GM21526 (cell line): ENCODE data around the gene LYZL4.

ENCODE experiments used
- ATAC-seq: cut with Tn5 transposase; IDR thresholded peaks from one replicate; pipeline ENCODE4 v1.9.1; 2021; ENCODE audit warnings: moderate library complexity; ENCODE audit not compliant: unreplicated experiment, low FRiP score

Gene LYZL4

GRCh38 chr3:42430781-42431532, 20.5 kb upstream of the LYZL4 start:
- ATAC-seq = no peak

DNA sequence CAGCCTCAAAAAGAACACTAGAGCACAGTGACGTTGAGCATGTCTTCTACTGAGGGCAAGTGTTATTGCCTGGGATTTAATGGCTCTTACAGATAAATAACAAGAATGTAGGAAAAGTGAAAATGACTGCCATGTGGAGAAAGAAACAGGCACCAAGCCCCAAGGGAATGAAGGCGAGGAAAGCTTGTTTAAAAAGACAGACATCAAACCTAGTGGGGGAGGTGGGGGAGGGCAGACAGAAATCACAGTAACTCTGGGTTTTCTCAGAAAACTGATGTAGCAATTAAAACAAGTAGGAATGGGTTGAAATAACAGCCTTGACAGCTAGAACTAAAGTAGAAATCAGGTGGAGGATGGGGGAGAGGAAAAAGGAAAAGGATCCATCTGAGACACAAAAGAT, 18.4 kb upstream of the LYZL4 start:
- no peak for ATAC-seq

DNA sequence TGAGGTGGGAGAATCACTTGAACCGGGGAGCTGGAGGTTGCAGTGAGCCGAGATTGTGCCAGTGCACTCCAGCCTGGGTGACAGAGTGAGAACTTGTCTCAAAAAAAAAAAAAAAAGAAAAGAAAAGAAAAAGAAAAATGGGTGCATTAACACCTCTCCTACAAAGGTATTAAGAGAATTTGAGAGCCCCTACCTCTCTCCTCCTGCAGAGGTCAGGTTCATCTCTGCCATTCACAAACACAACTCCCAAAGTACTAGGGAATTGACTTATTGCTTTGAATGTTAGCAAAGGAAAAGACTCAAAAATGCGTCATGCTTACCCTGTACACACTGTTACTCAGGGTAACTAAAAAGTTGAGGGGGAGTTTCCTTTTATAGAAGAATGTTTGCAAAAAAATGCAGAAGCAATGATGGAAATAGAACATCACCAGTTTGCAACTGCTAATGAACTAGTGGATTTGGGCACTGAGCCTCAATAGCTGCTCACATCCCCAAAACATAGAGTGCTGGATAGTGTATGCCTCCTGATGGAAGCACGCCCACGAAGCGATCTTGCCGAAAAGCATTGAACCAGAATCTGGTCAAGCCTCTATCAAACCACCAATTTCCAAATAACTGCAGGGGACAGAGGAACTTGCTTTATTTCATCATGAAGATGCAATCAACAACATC, 15.5 kb upstream of the LYZL4 start:
- ATAC-seq = no peak

GRCh38 chr3:42424911-42425310, 14.5 kb upstream of the LYZL4 start:
- no peak for ATAC-seq

DNA sequence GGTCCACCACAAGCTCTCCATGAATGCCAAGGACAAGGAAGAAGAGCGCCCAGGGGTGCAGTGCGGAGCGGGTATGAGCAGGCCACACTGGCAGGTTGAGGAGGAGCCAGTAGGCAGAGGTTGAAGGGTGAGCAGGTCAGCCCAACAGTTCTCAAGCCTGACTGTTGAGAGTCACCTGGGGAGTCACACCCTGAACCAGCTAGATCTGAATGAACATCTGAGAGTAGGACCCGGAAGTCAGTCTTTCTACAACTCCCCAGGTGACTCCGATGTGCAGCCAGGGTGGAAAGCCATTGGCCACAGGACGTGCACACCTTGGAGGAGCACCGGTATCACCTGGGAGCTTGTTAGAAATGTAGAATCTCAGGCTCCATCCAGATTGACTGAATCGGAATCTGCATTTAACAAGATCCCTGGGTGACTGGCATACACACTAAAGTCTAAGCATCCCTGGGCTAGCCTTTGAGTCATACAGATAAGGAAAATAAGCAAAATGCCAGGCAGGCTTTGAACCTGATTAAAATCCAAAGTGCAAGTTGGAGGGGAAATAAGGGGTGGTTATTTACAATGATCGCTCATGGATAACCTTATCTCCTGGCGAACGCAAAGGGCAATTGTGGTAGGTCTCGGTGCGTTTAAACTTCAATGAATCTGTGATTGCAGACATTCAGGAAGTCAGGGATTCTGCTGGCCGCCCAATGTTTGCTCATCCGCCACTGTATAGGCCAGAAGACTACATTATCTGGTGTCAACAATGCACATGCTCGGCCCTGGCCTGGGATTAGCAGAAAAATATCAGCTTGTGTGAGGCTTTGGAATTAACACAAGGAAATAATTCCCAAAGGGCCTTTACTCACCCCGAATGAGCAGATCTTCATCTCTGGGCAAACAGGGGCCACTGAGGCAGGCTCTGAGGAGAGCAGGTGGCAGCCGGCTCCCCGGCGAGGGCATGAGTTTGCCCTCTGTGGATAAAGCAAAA, 11.7 kb upstream of the LYZL4 start:
- ATAC-seq = no peak

GRCh38 chr3:42419563-42419962, 9.2 kb upstream of the LYZL4 start:
- no peak for ATAC-seq

DNA sequence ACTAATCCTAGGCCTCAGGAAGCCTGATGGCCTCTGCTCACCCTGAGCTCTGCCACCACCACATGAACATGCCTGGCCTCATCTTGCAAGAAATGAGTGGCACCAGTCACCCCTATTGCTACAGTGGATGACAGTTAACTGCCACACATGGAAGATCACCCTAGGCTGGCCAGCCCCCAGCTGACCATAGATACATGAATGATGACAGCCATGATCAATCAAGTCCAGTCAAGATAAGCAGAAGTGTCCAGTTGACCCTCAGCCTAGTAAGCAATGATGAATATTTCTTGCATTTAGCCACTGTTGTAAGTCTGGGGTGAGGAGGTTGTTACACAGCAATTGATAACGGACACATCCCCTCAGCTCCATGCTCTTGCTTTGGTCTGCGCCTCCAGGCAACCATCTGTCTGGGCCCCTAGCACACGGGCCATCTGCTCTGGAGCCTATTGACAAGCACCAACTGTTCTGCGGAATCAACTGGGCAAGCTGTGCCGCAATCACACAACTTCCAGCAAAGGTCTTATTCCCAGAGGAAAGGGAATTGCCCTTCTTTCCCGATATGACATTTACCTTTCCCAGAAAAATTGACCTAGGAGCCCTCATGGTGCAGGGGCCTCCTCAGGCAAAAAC, 2.2 kb upstream of the LYZL4 start:
- ATAC-seq = no peak

DNA sequence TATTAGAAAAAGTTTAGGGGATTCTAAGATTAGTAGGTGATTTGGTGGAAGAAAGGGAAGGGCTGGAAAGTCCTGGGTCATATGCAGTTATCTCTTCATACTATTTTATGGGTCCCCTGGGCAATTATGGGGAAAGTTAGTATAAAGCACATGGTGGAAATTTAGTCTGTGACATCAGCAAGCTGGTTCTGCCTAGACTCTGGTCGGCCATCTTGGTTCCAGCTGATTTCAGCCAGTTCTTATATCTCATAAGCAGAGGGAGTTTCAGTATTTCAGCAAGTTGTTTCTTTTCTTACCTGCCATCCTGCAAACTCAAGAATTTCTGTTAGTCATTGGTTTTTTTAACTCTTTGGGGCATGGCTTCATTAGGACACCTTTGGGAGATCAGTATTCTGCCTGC, 1.0 kb upstream of the LYZL4 start:
- ATAC-seq = no peak

- no peak for ATAC-seq
Observed at GRCh38 chr3:42408156-42408555, 2.3 kb downstream of the LYZL4 start.

DNA sequence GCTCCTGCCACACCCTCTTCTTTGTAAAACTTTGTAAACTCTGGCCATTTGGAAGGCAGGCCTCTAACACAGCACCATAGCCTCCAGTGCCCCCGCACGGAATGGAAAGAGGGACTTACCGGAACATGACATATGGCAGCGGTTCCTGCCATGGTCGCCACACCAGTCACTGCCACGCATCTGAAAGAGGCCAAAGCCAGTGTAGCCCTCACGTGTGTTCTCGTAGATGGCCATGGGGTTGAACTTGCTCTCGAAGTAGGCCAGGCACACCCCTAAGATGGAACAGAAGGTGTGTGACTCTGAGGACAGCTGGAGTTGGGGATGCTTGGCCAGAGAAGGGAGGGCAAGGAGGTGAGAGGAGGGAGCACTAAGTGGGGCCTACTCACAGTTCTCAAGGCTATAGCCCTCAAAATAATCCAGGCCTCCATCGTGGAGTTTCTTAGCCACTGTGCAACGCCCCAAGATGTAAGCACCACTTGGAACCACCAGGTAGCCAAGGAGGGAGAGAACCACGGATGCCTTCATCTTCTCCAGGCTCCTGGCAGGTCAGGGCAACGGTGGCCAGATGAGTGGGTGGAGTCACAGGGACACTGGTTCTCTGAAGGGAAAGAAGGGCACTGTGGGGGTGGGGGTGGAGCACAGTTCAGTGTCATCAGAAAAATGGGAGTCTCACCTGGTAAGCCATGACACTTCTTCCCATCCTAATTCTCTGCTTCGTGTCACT, 3.5 kb downstream of the LYZL4 start:
- ATAC-seq = no peak

DNA sequence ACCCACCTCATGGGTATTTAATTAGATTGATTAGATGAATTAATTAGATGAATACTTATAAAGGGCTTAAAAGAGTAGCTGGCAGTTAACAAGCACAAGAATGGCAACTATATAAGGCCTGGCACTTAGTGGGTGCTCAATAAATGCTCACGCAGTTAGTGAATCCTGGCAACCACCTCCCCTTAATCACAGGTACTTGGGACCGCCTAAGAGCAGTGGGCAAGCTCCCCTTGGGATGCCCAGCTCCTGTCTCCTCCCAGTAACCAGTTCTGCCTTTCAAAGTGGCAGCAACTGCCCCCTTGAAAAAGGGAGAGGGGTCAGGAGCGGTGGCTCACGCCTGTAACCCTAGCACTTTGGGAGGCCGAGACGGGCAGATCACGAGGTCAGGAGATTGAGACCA, 4.6 kb downstream of the LYZL4 start:
- no peak for ATAC-seq

DNA sequence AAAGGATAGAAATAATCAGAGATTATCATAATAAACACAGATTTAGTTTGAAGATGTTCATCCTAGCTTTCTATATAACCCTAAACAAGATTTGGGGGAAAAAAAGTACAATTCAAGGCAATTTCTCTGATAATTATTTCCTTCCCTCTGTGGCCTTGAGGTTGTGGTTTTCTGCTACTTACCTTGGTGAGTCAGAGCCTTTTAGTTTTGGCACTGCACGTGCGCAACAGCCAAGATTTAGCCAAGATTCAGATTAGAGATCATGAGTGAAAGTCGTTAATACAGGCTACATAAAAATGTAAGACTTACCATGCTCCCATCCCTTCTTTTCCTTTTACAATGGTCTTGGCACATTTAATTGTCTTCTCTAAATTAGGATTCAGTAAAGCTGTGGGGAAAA, 6.7 kb downstream of the LYZL4 start:
- ATAC-seq = no peak

DNA sequence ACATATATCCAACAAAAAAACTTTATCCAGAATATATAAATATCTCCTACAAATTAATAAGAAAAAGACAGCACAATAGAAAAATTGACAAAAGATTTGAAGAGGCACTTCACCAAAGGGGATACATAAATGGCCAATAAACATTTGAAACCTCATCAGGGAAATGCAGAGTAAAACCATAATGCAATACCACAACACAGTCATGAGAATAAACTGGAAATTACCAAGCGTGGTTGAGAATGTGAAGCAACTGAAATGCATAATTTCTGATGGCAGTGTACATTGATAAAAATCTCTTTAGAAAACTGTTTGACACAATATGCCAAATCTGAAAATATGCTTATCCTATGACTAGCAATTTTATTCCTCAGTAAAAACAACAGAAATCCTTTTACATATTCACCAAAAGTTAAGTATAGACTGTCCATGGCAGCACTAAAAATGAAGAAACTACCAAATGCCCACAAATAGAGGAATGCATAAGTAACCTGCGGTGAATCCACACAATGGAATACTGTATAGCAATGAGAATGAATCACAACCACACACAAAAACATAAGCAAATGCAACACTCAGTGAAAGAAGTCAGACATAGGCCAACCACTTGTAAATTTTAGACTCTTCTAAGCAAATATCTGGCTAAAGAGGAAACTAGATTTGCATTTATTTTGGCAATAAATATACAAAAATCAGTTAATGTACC, 7.9 kb downstream of the LYZL4 start:
- no peak for ATAC-seq

DNA sequence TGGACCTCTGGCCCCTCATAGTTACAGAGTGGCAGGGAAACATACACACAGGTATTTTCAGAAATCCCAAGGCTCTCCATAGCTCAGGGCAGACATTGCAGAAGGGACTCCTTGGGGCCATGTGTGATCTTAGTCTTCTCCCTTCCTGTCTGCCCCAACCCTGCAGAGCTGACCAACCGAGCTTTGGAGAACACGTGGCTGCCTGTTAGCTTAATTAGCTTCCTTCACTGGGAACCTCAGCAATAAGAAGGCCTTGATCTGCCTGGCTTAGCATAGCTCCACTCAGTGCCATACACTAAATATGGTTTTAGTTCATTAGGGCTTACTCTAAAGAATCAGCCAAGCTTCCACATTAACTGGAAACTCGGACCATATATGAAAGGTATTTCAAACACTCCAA, 12.3 kb downstream of the LYZL4 start:
- ATAC-seq = no peak

GRCh38 chr3:42397644-42398043, 12.8 kb downstream of the LYZL4 start:
- no peak for ATAC-seq

DNA sequence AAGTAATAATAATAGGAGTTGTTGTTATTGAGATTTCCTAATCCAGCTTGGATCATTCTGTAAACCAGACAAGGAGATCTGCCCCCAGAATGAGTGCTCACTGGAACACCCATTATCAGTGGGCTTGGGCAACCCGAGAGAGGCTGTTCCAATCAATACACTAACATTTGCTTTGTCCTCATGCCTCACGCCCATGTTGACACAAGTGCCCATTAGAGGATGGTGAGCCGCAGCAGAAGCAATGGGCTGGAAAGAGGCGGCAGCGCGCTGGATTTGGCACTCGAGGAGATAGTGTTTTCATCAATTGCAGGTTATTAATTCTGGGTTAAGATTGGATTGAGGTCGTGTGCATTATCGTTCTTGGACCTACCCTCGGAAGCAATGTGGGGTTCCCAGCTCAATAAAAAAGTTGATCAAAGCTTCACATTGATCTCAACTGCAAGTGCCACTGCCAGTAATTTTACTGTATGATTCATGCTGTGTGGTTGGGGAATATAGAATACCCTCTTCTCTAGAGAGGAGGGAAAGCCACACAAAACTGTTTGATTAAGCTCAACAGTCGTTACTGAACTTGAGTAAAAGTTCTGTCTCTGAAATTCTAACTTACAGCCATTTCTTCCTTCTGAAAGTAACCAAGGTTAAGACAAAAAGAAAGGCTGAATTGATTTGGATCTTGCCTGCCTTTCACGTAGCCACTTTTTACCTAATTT, 15.7 kb downstream of the LYZL4 start:
- ATAC-seq = no peak

DNA sequence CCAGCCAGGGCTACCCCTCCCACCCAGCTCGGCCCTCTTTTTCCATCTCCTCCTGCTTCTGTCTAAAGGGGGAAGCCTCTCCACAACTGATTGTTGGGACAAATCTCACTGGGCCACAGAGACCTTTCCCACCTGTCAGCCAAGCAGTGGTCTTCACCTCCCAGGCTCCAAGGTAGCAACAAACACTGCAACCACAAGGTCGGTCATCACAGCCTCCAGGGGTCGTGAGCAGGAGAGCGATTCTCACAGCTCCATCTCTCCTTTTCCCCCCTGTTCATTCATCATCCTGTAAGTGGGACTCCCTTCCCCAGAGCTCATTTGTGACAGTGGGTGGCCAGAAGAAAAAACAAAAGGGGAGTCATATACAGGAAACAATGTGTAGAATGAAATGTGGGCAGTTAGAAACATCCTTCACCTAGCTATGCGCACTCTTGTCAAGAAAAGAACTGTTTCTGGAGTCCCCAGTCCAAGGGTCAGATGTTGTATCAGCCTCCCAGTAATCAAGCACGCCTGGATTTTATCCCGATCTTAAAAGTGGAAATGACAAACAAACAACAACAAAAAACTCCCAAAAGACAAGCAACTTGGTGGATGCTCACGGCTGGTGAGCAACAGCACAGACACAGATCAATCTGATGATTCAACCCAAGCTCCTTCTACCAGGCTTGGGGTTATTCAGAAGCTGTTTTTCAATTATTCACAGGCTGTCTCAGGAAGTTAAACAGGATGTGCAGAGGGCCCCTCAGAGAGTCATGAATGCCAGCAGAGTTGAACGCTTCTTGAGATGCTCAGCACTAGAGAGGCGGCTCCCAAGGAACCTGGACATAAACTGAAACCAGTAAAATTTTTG, 22.4 kb downstream of the LYZL4 start:
- ATAC-seq = no peak

DNA sequence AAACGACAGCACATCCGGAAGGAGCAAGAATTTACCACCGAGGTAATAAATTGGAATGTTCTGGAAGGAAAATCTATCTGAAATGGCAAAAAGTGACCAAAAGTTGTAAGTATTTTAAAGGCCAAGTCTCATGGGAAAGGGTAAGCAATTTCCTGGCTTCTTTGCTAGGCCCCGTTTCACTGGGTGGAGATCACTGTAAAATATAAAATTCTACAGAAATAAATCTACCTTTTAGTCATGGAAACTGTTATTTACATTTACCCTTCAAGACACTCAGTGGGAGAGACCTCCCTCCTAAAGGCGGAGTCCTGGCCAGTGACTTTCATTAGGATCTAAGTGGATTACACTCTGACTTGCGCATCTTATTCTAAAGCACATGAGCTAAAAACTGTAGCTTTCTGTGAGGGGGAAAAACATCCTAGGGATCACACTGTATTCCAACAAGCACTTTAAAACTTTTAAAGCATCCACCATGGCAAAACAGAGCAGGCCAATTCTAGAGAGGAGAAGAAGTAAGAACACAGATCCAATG, 28.8 kb downstream of the LYZL4 start:
- no peak for ATAC-seq
